Activated CD8-positive, alpha-beta memory T cell treated with anti-CD3 and anti-CD28 coated beads, Interleukin-2, amount 50 U/mL, for 48 hours (primary cell): ENCODE data around the gene AP4M1.
A peak's percentile ranks its signal among the peaks of the same experiment; 100 is the strongest.
"Not testable (repeated sequence)": the region's sequence is repeated elsewhere in the genome, so short reads cannot be mapped to it uniquely, and the experiment has no call there.

Experiments
- DNase-seq: peaks from one replicate; pipeline ENCODE4 v3.0.0-alpha.2; 2020

The AP4M1 gene

DNA sequence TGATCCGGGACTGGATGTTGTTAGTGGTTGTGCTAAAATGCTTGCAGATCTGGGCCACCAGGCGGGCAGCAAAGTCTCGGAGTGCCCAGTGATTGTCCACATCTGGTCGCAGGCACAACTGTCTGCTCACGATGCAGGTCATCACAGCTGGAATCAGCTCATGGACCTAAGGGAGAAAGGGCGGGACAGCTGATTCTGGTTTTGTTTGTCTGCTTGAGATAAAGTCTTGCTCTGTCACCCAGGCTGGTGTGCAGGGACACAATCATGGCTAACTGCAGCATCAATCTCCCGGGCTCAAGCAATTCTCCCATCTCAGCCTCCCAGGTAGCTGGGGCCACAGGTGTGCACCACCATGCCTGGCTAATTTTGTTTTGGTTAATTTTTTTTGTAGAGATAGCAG lies 9.7 kb downstream of the AP4M1 start:
- DNase-seq, result no peak

DNA sequence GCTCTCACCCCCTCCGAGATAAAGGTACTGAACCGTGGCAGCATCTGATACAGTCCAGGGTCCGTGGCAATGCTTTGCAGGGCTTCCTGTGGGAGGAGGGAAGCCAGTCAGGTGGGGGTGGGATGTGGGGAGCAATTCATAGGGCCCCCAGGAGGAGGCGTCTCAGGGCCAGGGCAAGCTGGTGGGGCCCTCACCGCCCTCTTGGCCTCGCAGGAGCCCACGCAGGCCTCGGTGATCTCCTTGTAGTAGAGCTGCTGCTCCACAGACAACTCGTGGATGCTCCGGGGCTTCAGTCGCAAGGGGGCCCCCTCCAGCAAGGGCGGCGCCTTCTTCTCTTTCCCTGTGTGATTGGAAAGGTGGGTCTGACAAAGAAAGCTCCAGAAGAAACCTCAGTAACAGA lies 10.5 kb downstream of the AP4M1 start:
- DNase-seq, result no peak

DNA sequence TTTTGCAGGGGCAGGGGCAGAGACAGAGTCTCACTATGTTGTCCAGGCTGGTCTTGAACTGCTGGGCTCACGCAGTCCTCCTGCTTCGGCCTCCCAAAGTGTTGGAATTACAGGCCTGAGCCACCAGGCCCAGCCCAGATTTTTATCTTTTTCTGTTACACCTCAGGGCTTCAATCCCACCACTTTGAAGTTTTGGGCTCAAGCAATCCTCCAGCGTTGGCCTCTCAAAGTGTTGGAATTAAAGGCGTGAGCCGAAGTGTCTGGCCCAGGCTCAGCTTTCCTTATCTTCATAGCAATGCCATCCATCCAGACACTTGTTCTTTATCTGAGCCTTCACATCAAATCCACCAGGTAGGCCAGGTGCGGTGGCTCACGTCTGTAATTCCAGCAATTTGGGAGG lies 13.6 kb downstream of the AP4M1 start:
- DNase-seq, result no peak

DNA sequence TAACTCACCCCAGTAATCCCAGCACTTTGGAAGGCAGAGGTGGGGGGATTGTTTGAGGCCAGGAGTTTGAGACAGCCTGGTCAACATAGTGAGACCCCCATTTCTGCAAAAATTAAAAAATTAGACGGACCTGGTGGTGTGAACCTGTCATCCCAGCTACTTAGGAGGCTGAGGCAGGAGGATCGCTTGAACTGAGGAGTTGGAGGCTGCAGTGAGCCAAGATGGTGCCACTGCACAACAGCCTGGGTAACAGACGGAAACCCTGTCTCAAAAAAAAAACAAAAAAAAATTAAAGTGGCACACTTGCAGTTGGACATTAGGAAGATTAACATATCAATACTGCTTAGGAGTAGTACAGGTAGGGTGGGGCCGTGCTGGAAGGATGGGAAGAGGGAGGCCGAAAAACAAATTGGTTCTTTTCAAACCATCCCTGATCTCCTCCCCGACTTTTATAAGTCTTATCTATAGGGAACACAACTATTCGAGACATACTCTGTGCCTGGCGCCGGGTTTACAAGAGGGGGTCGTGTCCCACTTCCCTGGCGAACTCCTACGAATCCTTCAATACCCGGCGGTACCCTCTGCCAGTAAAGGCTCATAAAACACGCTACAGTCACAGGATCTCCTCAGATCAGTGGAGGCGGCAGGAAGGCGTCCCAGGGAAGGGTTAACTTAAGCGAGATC lies 17.1 kb downstream of the AP4M1 start:
- no peak for DNase-seq

DNA sequence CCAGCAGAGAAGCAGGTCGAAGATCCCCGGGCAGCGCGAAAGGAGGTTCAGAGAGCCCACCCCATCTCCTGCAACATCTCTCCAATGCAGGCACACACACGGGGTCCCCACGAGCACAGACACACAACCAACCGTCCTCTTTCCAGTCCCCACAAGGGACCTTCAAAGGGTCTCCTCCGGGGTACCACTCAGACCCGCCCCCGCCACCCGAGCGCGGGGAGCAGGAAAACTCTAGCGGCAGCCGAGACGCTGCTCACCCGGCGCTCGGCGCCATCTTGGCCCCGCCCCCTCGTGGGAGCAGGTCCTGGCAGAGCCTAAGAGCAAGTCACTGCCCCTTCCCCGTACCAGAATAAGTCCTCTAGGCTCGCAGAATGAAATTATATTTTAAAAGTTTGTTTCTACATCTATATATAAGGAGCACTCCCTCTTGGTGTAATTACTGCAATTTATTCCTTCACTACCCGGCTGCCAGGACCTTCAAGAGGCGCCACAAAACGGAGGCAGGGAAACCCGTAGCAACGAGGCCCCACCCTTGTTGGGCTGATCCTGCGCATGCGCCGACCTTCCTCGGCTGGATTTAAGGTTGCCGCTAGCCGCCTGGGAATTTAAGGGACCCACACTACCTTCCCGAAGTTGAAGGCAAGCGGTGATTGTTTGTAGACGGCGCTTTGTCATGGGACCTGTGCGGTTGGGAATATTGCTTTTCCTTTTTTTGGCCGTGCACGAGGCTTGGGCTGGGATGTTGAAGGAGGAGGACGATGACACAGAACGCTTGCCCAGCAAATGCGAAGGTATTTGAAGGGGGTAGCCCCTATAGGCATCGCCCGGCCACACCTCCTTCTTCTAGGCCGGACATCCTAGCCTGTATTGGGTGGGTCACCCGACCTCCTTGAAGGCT lies 17.9 kb downstream of the AP4M1 start, which contains the start of the genes CNPY4 and TAF6:
Gene CNPY4, plus strand, starts transcription at position 563 of the 898 bp plus-strand sequence. Its CDS starts 111 bp downstream, at position 674.
Gene TAF6, minus strand, starts transcription at position 287 of the 898 bp plus-strand sequence. CDS start 5,149 bp downstream, outside the sequence.
- DNase-seq, result peak; percentile 97

DNA sequence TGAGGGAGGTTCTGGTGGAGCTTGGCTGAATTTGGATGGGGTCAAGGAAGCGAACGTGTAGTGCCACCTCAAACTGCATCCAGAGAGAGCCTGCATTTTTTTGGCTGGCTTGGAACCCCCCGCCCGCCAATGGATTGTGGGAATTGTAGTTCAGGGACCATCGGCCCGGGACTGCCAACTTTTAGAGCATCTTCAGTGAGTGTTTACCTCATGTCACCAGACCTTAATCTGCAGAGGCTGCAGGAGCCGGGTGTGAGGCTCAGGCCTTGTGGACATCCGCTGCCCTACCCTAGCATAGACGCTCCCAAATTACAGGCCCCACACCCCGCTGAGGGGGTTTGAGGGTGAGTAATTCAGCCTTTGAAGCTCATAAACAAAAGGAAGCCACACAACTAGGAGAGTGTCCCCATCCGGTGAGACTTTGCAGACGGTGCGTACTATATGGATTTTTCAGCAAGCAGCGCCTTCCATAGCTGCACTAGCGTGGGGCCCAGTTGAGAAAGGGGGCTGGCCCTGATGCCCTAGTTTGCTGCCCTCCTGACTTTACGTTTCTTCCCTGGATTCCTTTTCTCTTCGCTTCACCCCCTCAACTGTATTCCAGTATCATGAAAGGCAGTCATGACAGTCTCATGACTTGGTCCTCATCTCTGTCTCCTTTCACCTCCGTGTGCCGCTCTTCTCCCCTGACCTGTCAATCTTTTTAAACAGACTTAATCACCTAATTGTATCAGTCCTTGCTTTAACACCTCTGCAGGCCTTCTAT lies 18.7 kb downstream of the AP4M1 start:
- DNase-seq, result no peak

DNA sequence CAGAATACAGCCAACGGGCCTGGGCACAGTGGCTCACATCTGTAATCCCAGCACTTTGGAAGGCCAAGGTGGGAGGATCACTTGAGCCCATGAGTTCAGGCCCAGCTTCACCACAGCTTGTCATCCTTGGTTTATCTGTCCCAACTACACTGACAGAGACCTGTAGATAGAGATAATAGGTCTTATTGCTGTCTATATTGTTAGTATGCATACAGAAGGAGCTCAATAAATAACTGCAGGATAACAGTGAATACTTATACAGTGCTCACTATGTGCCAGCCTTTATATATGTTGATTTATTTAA lies 19.2 kb downstream of the AP4M1 start:
- no peak for DNase-seq

DNA sequence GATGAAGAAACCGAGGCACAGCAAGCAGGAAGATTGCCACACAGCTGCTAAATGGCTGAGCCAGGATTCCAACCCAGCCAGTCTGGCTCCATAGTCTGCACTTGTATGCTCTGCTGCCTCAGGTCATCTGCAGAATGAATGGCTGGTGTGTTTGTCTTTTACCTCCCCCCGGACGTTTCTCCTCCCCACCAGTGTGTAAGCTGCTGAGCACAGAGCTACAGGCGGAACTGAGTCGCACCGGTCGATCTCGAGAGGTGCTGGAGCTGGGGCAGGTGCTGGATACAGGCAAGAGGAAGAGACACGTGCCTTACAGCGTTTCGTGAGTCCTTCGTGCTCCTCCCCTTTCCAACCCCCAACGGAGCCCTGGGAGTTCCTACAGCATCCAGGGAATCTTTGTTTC lies 20.6 kb downstream of the AP4M1 start:
- no peak for DNase-seq

DNA sequence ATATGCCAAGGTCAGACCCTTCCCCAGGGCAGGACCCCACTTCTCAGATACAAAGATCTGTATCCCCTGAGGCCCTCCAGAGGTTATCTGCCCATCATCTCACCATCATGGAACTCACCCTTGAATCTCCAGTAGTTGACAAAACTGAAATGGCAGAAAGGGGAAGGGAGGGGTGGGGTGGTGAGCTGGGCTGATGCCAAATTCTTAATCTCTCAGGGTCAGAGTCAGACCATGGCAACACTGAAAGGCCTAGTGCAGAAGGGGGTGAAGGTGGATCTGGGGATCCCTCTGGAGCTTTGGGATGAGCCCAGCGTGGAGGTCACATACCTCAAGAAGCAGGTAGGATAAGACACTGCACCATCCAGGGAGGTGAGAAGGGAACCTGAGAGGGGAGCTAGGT lies 21.1 kb downstream of the AP4M1 start:
- no peak for DNase-seq

DNA sequence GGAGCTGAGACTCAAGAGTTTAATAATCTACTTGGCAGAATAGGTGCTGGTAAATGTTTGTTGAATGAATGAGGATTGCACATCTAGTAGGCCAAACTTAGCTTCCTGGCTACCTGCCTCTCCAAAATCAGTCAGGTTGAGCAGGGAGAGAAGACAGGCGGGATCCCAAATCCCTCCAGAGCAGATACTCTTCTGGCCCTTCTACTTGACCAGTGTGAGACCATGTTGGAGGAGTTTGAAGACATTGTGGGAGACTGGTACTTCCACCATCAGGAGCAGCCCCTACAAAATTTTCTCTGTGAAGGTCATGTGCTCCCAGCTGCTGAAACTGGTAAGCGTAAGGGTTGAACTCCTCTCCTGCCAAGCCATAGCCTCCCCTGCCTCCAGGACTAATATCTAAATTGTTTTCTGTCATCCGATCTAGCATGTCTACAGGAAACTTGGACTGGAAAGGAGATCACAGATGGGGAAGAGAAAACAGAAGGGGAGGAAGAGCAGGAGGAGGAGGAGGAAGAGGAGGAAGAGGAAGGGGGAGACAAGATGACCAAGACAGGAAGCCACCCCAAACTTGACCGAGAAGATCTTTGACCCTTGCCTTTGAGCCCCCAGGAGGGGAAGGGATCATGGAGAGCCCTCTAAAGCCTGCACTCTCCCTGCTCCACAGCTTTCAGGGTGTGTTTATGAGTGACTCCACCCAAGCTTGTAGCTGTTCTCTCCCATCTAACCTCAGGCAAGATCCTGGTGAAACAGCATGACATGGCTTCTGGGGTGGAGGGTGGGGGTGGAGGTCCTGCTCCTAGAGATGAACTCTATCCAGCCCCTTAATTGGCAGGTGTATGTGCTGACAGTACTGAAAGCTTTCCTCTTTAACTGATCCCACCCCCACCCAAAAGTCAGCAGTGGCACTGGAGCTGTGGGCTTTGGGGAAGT lies 23.1 kb downstream of the AP4M1 start:
- DNase-seq, result no peak

DNA sequence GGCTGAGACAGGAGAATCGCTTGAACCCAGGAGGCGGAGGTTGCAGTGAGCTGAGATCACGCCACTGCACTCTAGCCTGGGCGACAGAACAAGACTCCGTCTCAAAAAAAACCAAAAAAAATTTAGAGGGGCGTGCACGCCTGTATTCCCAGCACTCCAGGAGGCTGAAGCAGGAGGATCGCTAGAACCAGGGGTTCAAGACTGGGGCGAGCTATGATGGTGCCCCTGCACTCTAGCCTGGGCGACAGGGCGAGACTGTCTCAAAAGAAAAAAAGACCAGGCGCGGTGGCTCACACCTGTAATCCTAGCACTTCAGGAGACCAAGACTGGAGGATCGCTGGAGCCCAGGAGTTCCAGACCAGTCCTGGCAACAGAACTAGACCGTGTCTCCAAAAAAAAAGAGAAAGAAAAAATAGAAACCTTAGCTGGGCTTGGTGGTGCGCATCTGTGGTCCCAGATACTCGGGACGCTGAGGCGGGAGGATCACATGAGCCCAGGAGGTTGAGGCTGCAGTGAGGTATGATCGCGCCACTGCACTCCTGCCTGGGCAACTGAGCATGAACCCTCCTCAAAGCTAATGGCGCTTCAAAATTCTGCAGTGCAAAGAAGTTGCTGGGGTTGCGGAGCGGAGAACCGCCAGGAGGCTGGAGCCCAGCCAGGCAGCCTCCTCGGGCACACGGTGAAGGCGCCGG lies 24.9 kb downstream of the AP4M1 start:
- DNase-seq, result peak; percentile 62

DNA sequence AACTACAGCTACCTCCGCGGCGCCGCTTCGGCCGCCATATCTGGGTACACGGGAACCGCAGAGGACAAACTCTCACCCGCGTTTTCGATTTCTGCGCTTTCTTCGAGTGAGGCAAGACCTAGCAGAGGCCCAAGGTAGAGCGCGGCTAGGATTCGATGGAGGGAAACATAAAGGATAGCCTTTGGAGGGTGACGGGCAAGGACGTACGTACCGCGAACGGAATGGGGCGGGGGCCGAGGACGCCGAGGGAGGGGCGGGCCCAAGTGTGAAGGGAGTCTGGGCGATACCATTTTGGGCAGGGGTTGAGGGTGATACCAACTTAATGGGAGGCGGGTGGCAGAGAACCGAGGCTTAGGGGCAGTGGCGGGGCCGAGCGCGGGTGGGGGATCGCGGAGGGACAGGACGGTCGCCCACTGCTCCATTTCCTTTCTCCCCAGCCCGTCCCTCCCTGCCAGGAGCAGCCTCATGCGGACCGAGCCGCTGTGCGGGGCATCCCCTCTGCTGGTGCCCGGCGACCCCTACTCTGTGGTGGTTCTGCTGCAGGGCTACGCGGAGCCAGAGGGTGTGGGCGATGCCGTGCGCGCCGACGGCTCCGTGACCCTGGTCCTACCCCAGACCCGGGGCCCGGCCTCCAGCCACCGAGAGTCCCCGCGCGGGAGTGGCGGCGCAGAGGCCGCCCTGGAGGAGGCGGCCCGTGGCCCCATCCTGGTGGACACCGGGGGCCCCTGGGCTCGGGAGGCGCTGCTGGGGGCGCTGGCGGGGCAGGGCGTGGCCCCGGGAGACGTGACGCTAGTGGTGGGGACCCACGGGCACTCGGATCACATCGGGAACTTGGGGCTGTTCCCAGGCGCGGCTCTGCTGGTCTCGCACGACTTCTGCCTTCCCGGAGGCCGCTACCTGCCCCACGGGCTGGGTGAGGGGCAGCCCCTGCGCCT lies 25.8 kb downstream of the AP4M1 start, which contains the start of gene MBLAC1:
Gene MBLAC1, plus strand, starts transcription at position 37 of the 935 bp plus-strand sequence. Its CDS starts 429 bp downstream, at position 466.
- DNase-seq, result peak; percentile 95

DNA sequence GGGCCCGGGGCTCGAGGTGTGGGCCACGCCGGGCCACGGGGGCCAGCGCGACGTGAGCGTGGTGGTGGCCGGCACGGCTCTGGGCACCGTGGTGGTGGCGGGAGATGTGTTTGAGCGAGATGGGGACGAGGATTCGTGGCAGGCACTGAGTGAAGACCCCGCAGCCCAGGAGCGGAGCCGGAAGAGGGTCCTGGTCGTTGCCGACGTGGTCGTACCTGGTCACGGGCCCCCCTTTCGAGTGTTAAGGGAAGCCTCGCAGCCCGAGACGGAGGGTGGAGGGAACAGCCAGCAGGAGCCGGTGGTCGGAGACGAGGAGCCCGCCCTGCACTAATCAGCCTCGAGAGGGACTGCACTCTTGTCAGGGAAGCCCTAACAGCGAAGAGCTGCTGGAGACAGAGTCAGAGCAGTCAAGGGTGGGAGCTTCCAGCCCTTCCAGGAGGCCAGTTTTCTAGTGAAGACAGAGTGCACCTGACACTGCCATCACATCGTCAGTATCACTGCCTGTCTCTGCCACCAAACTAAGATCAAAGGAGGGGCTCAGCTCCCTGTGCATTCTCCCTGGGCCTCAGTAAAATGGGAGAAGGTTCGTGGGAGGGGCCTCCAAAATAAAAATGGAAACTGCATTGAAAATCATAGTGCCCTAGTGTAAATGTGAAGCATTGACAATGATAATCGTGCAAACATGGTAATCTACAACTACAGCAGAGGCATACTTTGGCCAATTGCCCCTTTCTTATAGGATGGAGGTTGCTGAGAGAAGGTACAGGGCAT lies 26.6 kb downstream of the AP4M1 start:
- DNase-seq, result peak; percentile 74

DNA sequence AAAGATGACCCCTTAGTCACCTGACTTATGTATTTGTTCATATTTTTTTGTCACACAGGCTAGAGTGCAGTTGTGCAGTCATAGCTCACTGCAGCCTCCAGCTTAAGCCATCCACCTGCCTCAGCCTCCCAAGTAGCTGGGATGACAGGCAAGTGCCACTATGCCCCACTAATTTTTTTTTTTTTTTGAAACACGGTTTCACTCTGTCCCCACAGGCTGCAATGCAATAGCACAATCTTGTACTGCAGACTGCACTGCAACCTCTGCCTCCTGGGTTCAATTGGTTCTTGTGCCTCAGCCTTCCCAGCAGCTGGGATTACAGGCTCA lies 27.2 kb downstream of the AP4M1 start:
- no peak for DNase-seq

DNA sequence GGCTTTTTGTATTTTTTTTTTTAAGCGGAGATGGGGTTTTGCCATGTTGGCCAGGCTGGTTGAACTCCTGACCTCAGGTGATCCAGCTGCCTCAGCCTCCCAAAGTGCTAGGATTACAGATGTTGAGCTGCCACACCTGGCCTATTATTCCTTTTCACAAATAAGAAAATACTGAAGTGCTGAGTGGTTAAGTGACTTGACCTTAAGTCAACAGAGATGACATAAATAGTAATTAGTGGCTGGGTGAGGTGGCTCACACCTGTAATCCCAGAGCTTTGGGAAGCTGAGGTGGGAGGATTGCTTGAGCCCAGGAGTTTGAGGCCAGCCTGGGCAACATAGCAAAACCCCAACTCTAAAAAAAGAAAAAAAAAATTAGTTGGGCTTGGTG lies 28.8 kb downstream of the AP4M1 start:
- DNase-seq, result not testable (repeated sequence)

DNA sequence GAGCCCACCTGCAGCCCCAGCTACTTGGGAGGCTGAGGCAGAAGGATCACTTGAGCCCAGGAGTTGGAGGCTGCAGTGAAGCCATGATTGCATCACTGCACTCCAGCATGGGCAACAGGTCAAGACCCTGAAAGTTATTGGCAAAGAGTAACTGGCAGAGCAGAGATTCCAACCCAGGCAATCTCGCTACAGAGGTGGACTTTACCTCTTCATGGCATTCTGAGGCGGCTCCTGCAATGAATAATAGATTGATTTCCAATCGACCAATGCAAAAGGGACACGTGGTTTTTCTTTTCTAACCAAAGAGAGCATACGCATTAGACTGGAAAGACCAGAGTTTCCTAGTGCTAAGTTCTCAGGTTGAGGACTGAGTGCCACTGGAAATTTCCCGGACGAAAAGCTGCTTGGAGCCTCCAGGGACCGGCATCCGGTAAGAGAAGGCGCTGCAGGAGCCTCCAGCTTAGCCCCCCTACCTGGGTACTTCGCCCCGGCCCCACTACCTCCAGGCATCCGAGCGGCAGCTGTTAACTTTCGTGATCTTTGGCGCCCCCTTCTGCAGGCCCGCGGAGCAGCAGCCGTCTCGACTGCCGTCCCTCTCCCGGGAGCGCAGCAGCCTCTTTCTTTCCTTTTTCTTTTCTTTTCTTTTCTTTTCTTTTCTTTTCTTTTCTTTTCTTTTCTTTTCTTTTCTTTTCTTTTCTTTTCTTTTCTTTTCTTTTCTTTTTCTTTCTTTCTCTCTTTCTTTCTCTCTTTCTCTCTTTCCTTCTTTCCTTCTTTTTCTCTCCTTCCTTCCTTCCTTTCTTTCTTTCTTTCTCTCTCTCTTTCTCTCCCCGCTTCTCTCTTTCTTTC lies 29.4 kb downstream of the AP4M1 start:
- DNase-seq, result peak; percentile 90

DNA sequence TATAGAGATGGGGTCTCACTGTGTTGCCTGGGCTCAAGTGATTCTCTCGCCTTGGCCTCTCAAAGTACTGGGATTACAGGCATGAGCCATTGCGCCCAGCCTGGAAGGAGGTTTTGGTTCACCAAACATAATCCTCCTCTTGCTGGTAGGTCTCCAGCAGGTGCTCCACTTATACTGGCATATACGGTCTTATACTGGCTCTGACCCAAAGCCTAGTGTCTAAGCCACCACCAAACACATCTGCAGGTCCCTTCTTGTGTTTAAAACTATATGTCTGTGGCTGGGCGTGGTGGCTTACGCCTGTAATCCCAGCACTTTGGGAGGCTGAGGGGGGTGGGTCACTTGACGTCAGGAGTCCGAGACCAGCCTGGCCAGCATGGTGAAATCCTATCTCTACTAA lies 30.7 kb downstream of the AP4M1 start:
- DNase-seq, result no peak

DNA sequence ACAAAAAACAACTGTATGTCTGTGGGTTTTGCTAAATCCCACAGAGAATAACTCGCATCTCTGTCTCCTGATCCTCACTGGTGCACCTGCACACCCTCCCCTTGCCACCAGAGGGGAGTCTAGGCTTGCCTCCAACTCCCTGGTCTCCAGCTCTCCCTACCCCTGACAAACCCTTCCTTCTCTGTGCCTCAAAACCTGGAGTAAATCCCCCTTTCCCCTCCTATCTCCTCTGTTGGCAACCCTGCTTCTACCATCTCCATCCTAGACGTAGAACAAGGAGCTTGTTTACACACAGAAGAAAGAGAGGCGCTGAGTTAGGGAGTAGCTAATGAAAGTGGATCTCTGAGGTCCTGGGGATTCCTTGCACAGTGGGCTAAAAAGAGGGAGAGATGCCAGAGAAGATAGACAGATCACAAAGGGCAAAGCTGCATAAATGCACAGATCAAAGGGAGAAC lies 31.3 kb downstream of the AP4M1 start:
- no peak for DNase-seq
